Vagina (tissue), 2 donors: ENCODE results near the gene RACGAP1.

ENCODE experiments used
- CTCF ChIP-seq, 3 experiments: fragments of 450-650 bp in 2 of 3; fragments of 200-600 bp in 1 of 3; sonication (generic) in 1 of 3; IDR thresholded peaks; one replicate each; pipeline ENCODE4 v1.5.1; 2017 to 2019; ENCODE audit warnings: antibody characterized with exemption in 3 of 3, mild to moderate bottlenecking in 2 of 3, moderate library complexity in 2 of 3
- POLR2A ChIP-seq, 2 donors: fragments of 450-650 bp; IDR thresholded peaks; one replicate each; pipeline ENCODE4 v1.6.1; 2017; ENCODE audit warnings: antibody characterized with exemption in 2 of 2, mild to moderate bottlenecking in 2 of 2, moderate library complexity in 2 of 2
- POLR2AphosphoS5 ChIP-seq, 2 donors: sonication (generic); formaldehyde crosslinking; IDR thresholded peaks; one replicate each; pipeline ENCODE4 v1.9.0; 2017; ENCODE audit warnings: antibody characterized with exemption in 2 of 2, mild to moderate bottlenecking in 2 of 2, low read depth in 1 of 2; ENCODE audit not compliant: insufficient read depth in 1 of 2

- TF ChIP-seq POLR2A (IDR thresholded peaks at IDR 0.05) (no peak), CTCF (IDR thresholded peaks at IDR 0.05) (no peak), POLR2AphosphoS5 (IDR thresholded peaks at IDR 0.05; ENCODE audit: insufficient read depth in 1 of 2, low read depth in 1 of 2) (no peak)
Measured at GRCh38 chr12:50069539-50069938, 44.2 kb upstream of the RACGAP1 start.
